HG03342 (cell line): ENCODE data around the gene CR1L.
"Not testable (repeated sequence)": the region's sequence is repeated elsewhere in the genome, so short reads cannot be mapped to it uniquely, and the experiment has no call there.

Source experiments
- ATAC-seq: cut with Tn5 transposase; IDR thresholded peaks from one replicate; pipeline ENCODE4 v1.9.1; 2021; ENCODE audit warnings: mild to moderate bottlenecking, moderate library complexity; ENCODE audit not compliant: unreplicated experiment

Gene CR1L

DNA sequence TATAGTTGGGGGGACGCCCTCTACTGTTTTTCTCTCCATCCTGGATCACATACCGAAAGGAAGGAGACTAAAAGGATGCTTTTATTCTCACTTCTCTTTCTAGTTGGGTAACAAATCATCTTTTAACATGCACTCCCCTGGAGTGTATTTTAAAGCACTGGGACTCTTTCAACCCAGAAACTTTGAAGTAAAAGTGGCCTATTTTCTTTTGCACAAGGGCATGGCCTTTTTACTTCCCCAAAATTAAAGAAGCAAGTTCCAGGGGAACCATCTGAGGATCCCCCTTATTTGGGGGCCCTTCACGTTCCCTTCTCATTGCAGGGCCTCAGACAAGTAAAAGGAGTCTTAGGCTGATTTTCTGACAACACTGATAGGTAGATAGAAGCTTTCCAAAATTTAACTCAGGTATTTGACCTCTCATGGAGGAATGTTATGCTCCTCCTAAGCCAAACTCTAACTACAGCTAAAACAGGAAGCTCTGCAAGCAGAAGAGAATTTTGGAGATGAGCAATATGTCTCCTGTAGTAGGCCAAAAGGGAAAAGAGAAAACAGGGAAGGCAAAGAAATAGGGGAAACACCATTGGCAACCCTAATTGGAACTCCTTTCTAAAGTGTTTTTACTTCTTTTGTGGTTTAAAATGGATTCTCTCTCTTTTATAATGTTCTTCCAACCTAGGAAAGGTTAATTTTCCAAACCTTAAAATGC lies 98.1 kb downstream of the CR1L start:
- no peak for ATAC-seq

DNA sequence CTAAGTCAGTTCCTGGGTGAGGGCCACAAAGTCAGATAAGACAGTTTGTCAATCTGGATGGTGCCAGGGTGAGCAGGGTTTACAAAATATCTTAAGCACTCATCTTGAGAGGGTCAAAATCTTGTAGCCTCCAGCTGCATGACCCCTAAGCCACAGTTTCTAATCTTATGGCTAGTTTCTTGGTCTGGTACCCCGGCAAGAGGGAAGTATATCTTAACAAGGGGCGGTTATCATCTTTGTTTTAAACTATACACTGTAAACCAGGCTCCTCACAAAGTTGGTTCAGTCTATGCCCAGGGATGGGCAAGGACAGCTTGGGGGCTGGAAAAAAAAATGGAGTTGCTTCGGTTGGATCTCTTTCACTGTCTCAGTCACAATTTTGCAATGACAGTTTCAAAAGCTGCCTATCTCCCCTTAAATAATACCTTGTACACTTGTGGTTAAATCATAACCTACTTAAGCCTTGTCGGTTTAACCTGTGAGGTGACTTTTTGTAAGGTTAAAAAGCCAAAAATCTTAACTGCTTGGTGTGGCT lies 99.1 kb downstream of the CR1L start:
- no peak for ATAC-seq

DNA sequence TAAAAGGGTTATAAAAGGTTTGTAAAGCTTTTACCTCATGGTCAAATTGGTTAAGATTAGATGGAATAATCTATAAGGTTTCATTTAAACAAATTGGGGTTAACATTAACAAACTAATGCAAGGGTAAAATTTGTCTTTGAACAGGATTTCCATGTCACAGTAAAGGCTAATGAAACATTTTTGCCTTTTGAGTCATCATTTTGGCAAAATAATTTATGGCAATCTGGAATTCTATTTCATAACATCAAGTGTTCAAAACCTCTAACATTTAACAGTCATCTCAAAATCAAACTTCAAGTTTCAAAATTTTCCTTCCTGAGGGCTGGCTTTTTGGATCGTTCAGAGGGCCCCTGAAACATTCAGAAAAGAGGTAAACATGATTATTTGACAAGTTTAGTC lies 100.4 kb downstream of the CR1L start:
- ATAC-seq = no peak

DNA sequence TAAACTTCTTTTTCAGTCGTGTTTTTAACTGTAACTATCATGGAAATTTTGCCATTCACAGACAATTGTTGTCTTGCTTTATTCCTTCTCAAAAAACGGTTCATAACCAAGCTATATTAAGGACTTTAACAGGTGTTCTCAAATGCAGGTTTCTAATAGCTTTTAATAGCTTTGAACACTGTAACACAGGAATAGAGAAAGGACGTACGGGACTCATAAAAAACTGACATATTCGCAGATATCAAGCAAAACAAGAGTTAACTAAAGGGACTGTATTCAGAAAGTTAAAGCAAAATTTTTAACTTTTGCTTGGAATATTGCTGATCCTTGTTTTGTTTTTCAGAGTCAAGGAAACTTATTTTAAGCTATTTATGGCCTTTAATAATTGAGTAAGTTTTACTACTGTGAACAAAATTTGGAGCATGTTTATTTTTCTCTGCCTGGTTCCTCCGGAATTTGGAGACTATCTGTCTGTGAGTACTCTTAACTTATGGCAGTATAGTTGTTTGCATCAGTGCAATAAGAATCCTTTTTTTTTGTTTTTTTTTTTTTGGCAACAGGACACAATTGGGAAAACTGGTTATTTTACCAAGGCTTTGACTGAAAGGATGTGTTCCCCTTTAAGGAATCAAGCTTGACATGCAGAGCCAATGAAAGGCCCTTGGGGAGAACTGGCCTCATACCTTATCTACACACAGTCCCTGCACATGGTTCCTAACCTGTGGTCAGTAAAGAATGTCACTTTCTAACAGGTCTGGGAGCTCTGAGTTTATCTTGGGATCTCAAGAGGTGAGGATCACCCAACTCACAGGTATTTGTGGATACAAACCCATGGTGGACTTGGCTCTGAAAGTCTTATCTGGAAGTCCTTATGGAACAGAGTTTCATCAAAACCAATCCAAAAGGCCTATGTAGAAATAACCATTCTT lies 101.2 kb downstream of the CR1L start:
- ATAC-seq = no peak

DNA sequence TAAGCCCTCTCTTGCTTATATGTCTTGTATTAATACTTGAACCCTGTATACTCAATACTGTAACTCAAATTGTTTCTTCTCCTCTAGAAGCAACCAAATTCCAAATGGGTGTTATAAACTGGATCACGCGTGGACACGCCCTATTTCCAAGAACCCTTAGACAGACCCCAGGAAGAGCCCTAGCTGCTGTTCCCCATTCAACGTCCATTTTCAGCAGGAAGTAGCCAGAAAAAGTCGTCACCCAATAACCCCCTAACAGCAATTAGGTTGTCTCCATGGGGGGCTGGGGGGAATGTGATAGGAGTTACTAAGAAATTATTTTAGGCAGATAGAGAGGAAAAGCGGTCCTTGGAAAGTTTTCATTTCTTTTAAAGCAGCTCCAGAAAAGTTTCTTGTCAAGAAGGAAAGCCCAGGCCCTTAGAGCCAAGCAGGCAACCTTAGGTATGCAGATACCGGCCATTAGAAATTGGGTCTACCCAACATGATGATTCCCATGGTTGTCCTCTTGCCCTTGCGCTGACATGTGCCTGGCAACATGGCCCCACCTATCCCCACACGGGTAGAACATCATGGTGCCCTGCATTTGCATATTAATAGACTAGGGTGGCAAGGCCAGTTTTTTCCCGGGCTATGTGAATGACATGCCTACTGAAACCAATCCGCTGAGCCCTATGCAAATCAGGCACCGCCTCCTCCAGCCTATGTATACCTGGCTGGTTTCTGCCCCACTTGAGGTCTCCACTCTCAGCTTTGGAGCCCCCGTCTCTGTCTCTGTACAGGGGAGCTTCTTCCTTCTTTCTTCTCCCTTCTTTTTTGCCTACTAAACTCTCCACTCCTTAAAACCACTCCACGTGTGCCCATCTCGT lies 102.9 kb downstream of the CR1L start:
- ATAC-seq = no peak

DNA sequence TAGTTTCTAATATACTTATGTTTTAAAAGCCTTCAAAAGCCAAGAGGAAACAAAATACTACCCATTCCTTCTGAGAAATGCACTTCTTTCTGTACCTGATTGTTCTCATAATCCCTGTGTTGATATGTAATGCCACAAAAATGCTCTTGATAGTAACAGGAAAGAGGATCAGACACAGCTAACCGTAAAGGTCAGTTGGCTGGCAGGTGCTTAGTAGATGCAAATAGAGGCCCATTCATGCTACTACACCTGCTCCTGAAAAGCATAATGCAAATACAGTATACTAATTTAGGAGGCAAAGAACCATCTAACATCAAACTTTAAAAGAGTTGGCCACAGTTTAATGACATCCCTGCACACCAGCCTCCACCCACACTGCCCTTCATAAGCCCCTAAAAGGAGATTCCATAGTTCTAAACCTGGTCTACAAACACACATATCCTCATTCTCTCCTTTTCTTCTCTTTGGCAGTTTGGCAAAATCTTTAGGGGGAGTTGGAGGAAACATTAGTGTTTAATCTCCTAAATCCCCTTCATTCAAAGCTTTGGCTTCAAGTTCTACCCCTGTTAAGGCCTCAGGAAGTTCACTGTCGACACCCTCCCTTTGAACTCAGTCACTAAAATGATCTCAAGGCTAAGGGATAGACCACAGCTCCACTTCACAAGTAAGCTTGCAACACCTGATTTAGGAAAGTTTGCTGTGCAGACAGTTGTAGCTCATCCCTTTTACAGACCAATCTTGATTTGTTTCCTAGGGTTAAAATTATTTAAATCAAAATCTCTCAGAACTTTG lies 104.0 kb downstream of the CR1L start:
- no peak for ATAC-seq

DNA sequence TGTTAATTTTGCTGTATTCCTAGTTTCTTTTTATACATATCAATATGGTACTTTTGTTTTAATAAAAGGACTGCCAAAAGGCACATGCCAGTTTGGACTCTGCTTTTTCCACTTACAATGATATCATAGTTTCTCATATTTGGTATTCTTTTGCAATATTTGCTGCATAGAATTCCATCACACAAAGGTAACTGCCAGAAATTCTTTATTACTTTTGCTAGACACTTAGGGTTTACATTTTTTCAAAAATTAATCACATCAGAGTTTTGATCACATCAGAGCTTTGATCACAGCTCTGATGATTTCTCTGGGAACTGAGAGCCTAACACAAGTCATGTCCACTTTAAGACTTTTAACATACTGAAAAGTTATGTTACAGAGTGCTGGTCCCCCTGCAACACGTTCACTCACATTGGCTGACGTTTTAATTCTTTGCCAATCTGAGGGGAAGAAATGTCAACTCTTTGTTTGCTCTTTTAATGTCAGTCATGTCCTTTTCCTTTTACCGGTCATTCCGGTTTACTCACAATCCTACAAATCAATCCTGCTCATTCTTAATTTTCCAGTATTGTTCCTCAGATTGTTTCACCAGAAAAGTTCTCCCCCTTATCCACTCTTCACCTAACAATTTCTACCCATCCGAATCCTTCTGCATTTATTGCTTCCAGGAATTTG lies 105.8 kb downstream of the CR1L start:
- ATAC-seq = no peak

DNA sequence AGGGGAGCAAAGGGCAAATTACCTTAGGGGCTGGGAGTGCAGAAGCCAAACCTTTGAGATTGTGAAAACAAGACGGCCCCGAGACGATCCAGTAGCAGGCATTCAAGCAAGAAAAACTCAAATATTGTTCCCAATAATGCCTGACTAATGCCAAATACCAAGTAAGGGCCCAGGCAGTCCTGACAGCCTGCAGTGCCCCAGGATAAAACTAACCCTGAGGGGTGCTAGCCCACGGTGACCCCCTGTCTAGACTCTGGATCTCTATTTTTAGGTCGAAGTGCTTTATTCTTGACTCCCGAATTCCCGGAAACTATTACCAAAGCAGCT lies 106.5 kb downstream of the CR1L start:
- not testable (repeated sequence) for ATAC-seq

DNA sequence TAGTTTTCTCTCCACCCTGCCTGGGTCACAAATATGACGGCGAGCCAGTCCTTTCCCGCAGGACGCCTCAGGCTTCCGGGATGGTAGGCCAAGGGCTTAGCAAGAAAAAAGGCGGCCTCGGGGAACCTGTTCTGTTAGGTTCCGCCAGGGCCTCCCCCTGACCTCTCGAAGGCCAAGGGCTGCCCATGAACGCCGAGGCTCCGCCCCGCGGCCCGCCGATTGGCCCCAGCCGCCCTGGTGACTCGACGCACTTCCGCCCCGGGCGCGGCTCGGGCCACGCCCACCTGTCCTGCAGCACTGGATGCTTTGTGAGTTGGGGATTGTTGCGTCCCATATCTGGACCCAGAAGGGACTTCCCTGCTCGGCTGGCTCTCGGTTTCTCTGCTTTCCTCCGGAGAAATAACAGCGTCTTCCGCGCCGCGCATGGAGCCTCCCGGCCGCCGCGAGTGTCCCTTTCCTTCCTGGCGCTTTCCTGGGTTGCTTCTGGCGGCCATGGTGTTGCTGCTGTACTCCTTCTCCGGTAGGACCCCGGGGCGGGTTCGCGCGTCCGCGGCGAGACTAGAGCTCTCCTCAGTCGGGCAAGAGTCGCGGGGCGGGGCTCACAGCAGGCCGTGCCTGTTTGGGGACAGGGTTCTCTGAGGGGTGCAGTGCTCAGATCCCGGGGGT lies 107.0 kb downstream of the CR1L start, which contains the start of gene CD46:
Gene CD46 (plus strand): TSS at position 265 of the 666 bp plus-strand sequence. CDS start 159 bp downstream, at position 424.
- peak; percentile 94 for ATAC-seq

DNA sequence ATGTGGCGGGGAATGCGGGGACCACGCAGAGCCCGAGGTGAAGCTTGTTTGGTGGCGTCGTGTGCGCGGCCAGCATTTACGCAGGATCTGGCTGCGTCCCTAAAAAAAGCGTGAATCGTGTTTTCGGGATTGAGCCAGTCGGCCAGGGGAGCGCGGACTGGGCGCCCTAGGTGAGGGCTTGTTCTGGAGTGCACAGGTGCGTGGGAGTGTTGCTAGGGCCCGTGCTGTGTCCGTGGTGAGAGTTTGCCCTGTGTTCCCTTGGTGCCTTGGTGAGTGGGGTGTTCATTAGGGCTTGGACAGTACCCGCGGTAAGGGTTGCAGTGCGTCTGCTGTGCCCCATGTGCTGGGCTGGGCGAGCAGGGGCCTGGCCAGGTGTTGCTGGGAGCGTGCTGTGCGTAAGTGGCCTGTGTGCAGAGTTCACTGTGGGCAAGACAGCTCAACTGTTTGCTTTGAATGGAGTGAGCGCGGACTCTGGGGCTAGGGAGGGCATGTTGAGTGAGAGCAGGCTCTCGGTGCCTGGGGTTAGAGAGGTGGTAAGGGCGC lies 107.6 kb downstream of the CR1L start:
- ATAC-seq = peak; percentile 34

DNA sequence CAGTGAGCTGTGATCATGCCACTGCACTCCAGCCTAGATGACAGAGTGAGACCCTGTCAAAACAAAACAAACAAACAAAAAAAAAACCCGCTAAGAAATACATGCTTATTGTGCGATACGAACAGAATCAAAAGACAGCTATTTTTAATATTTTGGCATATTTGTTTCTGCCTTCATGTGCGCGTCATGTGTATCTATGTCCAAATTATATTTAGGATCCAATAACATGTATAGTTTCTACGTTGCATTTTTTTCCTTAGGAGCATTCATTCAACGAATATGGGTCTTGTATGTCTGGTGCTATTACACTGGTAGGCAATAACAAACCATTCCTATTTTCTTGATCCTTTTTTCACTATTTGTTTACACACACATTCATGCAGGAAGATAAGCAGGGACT lies 108.7 kb downstream of the CR1L start:
- no peak for ATAC-seq

DNA sequence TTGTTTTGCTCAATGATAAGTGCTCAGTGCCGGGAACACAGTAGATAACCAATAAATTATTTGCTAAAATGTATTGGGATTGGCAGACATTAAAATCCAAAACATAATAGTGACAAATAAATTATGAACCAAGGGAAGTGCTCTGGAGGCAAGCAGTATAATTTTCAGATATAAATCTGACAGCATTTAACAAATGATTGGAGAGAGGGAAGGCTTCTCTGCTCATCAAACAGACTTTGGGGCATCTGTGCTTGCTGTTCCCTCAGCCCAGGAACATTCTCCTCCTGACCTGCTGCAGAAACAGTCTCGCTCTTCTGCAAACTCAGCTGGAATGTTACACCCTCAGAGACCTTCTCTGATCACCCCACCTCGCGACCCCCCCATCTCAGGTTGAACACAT lies 109.1 kb downstream of the CR1L start:
- no peak for ATAC-seq

DNA sequence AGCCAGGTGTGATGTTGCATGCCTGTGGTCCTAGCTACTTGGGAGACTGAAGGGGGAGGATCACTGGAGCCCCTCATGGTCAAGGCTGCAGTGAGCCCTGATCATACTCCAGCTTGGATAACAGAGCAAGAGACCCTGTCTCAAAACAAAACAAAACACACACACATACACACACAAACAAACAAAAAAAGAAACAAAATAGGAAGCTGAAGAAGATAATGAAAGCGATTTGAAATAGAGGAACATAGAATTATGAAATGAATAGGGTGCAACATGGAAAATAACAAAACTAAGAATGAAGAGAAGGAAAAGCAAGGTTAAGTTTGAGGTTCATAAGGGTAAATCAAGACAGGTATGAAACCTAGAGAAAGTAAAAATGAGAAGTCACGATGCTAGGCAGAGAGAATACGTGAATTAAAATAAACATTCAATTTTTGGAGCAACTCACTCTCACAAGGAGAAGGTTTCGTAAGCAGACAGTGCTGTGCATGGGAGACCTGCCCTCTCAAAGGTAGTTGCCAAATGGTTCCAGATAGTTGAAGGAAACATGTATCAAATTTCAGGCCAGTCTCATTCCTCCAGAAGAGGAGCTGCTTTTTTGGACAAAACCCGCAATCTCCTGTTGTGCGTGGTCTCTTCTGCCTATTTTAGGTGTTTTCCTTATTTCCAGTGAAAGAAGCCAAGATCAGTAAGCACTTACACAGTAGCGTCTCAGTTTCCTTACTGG lies 110.2 kb downstream of the CR1L start:
- ATAC-seq = no peak

DNA sequence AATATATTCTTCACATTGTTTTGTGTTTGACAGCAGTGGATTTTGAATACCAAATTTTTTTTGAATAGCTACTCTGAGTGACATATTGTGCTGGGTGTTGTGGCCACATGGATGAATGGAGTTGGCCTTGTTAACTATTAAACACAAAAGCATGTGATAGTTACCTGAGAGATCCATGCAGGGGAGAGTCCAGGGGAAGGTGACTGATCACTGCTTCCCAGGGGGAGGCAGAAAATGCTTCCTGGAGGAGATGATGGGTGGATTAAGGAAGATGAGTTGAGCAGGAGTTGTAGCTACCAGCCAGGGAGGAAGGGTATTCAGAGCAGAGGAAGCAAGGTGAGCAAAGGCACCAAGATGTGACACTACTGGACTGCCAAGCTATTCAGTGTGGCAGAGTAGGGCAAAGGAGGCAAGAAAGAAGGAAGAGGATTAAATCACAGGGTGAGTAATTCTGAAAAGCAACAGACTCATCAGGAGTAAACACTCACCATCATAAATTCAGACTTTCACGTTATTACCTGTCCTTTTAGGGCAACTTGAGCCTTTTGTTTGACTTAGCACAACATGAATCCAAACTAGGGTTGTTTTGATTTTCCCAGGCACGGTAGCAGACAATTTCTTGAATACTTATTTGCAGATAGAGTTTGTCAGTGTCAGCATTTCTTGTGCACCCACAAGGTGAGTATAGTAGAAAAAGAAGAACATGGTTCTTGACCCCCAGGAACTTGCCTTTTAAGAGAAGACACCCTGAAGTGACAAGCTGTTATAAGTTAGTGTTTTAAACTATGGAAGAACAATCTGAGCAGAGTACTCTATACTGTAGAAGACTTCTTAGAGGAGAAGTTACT lies 111.1 kb downstream of the CR1L start:
- no peak for ATAC-seq

DNA sequence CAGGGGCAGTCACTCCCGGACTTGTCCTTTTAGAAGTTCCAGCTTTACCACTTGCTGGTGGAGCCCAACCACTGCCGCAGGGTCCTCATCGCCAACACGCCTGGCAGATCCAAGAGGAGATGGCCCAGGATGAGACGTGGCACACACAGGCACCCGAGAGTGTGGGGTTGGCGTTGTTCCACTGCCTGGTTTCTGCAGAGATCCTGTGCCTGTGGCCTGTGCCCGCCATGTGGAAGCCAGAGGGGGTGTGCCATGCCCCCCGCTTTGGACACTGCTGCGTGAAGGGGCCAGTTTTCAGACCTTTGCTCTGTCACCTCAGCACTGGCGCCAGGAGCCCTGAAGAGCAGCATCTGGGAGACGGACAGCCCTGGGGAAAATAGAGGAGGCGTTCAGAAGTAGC lies 117.7 kb downstream of the CR1L start:
- no peak for ATAC-seq

DNA sequence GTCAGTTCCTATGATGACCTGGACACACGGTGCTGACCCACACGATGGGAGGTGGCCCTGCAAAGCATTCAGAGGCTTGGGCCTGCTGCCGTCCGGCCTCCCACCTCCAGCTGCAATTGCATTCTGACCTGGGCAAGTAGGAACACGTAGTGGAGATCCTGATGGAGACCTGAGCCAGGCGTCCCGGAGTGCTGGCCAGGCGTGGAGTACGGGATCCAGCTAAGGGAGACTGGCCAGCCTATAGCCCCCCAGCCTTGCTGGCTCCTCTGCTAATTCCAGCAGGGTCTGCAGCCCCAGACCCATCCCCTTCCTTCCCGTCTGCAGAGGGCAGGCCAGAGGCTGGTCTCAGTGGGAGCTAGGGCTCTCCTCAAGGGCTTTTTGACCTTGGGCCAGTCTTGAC lies 118.2 kb downstream of the CR1L start:
- ATAC-seq = no peak

DNA sequence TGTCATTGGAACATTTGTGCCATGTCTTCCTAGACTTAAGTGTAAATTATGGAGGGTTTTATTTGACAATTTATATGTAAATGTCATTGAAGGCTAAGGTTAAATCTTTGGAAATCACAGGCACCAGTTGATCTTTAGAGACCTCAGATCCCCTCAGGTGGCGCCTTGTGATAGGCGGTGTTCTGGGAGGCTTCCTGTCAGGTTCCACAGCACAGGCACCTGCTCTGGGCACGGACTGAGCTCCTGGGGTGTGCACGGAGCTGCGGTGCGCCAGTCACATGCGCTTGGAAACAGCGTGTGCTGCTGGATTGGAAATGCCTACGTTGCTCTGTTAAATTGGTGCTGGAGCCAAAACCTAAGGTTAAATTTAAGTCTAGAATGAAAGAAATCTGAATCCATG lies 119.0 kb downstream of the CR1L start:
- no peak for ATAC-seq
